T47D (cell line): ENCODE results near the gene FGF11.
"Not testable (repeated sequence)": the region's sequence is repeated elsewhere in the genome, so short reads cannot be mapped to it uniquely, and the experiment has no call there.

Experiments
- DNase-seq, 2 experiments: peaks; one replicate each; pipeline versions ENCODE4 v3.0.0 to v3.0.0-alpha.2; 2011 to 2012; ENCODE audit warnings: low read depth in 1 of 2, low spot score in 1 of 2
- JUND ChIP-seq: IDR thresholded peaks from 2 replicates; pipeline ENCODE4 v1.6.1; 2012; ENCODE audit warnings: low read depth
- in situ Hi-C: cut with HindIII; loops from 2 replicates; pipeline ENCODE4 v1.10.0; 2016; ENCODE audit warnings: low sequenced_read_pairs, low pct_unique_long_range_greater_than_20kb

The FGF11 gene

DNA sequence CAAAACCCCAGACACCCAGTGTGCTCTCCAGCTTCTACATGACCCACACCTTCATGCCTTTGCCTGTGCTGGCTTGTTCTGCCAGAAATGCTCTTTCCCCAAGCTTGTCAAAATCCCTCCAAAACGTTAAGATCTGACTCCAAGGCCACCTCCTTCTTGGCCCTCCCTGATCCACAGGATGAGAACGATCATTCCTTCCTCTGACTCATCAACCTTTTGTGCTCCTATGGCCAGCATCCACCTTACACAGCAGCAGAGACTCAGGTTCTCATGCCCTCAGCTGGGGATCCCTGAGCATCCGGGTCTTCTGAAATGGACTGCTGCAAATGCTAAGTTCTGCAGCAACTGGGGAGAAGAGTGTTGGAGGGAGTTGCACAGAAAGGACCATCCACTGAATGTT, 37.2 kb downstream of the FGF11 start:
- no peak for TF ChIP-seq JUND
- DNase-seq: no peak
- in situ Hi-C loops: no loop called here

DNA sequence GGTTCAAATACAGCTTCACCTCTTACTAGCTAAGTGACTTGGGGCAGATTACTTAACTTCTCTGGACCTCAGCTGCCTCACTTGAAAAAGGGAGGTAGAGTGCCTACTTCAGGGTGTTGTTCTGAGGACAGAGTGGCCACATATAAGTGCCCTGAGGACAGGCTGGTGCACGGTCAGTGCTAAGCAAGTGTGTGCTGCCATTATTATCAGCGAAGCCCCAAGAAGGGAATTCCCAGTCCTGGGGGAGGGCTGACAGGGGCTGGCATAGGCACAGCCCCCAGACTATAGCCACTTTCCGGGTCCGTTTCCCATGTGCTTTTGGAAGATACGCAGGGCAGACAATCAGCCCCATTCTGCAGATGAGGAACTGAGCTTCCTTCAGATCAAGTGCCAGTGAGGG, 37.6 kb downstream of the FGF11 start:
- no peak for DNase-seq
- in situ Hi-C loops: no loop called here
- no peak for TF ChIP-seq JUND

DNA sequence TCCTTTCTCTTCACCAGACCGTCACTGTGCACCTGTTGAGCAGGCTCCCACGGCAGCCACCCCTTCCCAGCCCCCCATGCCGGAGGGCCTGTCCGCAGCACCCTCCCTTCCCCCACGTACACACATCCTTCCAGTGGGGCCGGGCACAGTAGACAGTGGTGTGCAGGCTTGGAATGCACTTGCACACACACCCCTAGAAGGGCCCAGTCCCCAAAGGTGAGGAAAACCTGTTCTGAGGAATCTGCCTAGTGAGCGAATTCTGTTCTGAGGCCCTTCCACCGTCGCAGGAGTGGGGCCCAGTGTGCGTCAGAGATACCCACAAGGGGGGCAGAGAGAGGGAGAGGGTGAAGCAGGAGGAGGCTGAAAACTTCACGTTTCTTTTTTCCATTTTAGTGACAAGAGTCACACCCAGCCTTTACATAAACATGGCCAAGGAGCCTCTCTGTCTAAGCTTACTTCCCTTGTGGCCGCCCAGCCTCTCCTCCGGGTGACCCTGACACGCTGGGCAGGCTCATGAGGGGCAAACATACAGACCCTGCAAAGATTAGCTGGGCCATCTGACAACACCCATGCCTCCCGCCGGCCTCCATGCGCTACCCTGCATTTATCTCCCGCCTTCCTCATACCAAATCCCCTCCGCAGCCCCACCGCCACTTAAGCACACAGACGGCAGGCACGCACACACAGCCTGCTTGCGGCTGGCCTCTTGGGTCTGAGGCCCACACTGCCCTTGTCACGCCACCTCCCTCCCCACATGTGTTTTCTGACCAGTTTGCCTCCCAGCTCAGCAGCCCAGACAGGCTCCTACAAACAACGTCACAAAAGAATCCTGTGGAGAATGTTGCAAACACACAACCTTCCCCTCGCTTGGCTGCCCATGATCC, 38.3 kb downstream of the FGF11 start:
- no peak for TF ChIP-seq JUND
- in situ Hi-C loops: no loop called here
- DNase-seq: peak; percentile 55 to 77

DNA sequence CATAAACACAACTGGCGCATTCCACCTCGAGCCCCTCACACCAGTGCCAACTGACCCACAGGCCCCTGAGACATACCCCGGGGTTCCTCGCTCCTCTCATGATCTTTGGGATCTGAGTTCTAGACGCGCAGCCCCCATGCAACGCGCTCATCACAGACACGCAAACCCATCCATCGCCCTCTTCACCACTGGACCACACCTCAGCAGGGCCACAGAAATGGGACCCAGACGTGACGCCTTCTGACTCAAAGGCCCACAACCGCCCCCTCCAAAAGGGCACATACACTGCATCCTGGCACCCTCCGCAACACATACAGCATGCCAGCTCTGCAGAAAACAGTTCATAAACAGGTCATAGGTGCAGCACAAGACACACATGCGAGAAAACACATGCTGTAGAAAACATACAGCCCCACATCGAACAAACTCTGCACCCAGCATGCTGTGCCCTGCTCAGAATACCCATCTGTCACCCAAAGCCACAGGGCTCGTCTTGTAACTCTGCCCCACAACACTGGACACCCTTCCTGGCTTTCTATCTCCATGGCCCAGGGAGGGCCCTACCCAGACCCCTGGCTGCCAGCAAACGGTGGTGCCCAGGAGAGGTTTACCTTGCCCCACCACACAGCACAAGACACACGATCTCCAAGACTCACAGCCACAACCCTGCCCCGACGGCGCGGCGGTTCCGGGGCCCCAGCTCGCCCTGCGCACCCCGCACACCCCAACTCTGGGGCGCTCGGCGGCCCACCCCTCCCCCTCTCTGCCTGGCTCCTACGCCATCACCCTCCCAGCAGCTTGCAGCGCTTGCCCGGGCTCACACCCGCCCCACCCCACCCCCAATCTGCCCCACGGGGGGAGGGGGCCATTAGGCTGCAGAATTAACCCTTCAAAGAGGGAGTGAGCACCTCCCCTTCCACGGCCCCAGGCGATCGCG, 39.2 kb downstream of the FGF11 start:
- peak; percentile 56 for DNase-seq
- in situ Hi-C loops: no loop called here
- no peak for TF ChIP-seq JUND

DNA sequence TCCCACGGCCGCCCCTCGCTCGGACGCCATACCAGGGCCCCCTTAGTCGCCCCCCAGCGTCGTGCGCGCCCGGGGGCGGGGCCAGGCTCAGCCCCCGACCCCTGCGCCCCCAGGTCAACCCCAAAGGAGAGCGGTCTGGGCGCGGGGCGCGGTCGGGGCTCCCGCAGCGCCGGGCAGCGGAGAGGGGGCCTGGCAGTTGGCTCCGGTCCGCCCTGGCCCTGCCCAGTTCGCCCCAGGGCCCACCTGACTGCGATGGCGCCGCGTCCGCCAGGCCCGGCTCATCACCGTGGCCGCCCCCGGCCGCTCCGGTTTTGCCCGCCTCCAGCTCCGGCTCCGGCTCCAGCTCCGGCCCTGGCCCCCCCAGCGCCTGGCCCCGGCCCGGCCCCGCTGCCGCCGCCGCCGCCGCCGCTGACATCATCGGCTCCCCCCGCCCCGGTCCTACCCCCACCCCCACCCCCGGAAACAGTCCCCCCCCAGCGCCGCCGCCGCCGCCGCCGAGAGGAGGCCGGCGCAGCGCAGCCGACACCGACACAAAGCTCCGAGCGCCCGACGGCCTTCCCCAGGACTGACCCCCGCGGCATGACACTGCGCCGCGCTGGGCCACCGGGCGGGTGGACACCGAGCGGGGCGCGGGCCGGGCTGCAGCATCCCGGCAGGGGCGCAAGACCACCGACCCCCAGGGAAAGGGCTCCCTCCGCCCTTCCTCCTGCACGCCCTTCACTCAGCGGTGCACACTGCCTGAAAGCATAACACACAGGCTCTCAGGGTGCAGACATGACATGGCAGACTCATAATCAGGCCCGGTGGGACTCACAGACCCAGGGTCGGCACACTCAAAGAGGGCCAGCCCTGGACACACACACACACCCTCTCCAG, 40.1 kb downstream of the FGF11 start, which contains the start of gene ZBTB4:
Gene ZBTB4 (minus strand): TSS at position 419 of the 876 bp plus-strand sequence. CDS start 12,830 bp downstream, outside the sequence.
- in situ Hi-C loops: no loop called here
- TF ChIP-seq JUND: no peak
- DNase-seq: peak; percentile 47 to 56

DNA sequence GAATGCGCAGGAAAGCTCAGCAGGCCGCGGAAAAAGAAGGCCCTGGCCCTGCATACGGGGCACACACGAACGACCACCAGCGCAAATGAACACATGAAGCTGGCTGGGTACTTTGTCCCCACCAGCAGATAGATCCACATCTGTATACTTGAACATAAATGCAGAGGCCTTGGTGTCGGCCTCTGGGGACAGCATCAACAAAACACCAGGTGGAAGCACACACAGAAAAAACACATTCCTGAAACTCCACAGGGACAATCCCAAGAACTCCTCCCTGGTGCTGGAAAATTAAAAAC, 40.7 kb downstream of the FGF11 start:
- in situ Hi-C loops: no loop called here
- TF ChIP-seq JUND: no peak
- no peak for DNase-seq

DNA sequence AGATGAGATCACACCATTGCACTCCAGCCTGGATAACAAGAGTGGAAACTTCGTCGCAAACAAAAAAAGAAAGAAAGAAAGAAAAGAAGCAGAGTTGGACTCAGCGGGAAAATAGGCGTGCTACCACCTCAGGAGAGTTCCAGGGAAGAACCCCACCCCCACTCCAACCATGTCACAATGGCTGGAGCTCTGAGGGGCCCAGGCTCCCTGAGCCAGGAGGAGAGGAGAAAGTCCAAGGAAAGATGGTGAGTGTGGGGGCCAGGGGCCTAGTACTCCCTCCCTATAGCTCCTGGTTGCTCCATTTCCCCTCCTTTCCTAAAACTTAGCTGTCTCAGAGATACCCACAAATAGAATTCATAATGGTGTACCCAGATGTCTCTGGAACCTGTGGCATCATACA, 42.0 kb downstream of the FGF11 start, which contains the start of gene SLC35G6:
Gene SLC35G6 (plus strand): TSS at position 172 of the 400 bp plus-strand sequence. CDS start 71 bp downstream, at position 243.
- DNase-seq, in situ Hi-C loops: not testable (repeated sequence)

DNA sequence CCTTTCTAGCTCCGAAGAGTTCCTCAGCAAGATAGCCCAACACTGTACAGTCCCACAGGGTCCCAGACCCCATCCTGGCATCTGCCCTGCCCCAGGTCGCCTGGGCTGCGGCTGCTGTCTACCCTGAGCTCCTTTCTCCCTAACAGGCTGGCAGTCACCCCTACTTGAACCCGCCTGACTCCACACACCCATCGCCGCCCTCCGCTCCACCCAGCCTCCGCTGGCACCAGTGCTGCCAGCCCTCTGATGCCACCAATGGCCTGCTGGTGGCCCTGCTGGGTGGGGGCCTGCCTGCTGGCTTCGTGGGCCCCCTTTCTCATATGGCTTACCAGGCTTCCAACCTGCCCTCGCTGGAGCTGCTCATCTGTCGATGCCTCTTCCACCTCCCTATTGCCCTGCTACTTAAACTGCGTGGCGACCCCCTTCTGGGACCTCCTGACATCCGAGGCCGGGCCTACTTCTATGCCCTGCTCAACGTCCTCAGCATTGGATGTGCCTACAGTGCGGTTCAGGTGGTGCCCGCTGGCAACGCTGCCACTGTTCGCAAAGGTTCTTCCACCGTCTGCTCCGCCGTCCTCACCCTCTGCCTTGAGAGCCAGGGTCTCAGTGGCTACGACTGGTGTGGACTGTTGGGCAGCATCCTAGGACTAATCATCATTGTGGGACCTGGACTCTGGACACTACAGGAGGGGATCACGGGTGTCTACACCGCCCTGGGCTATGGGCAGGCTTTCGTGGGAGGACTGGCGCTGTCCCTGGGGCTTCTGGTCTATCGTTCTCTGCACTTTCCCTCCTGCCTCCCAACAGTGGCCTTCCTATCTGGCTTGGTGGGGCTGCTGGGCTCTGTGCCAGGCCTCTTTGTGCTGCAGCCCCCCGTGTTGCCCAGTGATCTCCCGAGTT, 42.8 kb downstream of the FGF11 start:
- in situ Hi-C loops, DNase-seq: not testable (repeated sequence)

DNA sequence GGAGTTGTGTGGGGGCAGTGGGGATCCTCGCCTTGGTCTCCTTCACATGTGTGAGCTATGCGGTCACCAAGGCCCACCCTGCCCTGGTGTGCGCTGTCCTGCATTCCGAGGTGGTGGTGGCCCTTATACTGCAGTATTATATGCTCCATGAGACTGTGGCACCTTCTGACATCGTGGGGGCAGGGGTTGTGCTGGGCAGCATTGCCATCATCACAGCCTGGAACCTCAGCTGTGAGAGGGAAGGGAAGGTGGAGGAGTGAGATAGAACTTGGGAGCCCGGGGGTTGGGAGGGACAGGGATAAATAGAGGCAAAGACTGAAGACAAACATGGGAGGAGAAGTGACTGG, 43.4 kb downstream of the FGF11 start:
- in situ Hi-C loops, DNase-seq: not testable (repeated sequence)

DNA sequence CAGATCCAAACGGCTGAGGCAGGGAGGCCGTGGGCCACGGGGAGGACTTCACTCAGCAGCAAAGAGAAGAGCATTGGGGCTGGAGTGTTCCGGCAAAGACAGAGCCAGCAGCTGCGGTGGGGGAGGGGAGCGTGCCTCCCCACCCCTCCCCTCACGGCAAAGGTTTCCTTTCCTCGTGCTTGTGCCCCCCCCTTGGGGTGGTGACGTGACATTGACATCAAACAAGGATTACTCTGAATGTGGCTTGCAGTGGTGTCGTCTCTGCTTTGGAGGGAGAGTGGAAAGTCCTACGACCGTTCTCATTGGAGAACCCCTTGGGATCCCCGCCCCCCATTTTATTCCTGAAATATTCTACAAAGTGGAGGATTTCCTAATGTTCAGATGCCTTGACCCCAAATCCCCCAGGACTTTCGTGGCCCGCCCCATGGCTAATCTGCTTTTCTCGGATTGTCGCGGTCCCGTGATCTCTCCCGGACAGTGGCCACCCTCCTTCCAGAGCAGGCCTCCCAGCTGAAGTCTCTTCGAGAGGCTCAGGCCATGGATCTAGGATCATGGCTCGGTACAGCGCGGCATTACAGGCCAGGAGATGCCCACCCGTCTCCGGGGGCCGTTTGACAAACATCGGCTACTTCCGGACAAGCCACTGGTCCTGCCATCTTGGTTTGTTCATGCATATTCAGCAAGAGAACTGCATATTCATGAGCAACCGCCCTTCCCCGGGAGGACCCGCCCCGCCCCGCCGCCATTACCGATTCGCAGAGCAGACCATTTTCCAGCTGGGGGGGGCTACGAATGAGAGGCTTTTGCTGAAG, 44.1 kb downstream of the FGF11 start:
- TF ChIP-seq JUND: no peak
- peak; percentile 72 to 92 for DNase-seq
- in situ Hi-C loops: no loop called here
